HG02610 (cell line): ENCODE data around the gene FBP1.

Experiments
- ATAC-seq: cut with Tn5 transposase; IDR thresholded peaks from one replicate; pipeline ENCODE4 v1.9.1; 2021; ENCODE audit warnings: mild to moderate bottlenecking, moderate library complexity; ENCODE audit not compliant: unreplicated experiment

The FBP1 gene

DNA sequence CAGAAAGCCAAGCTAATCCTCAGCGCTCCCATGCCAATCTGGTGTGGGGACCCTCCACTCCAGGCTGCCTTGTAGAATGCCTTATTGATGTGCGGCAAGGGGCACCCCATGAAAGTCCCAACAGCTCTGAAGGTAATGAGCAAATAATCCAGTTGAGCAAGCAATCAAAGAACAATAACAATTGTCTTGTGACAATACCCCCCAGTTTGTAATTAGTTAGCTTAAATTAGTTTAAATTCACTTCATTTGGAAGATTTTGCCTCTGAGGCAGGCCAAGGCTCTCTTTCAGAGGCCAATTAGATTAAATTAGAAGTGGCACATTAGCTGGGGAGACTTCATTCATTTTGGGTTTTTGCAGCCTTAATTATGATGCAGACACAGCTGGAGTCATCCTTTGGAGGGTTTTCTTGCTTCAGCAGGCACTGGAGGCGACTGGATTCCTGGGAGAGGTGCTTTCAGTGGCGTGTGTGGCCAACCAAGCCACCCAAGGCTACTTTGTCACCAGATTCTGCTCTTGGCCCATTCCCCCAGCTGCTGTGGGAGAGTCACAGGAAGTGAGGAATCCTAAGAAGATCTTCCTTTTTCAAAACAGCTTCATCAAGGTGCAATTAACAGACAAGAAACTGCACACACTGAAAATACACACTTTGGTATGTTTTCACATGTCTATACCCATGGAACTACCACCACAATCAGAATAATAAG, 17.9 kb upstream of the FBP1 start:
- ATAC-seq, result no peak

DNA sequence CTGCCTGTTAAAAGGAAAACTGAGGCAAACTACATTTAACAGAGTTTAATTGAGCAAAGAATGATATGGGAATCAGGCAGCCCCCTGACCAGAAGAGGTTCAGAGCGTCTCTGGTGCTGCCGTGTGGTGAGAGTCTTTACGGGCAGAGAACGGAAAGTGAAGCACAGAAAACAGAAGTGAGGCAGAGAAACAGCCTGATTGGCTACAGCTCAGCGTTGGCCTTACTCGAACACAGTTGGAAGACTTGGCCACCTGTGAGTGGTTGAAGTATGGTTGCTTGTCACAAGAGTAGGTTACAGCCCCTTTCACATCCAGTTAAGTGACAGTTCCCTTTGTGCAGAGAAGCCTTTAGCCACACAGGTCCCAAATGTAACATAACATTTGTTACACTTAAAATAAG, 16.9 kb upstream of the FBP1 start:
- ATAC-seq, result peak; percentile 98

DNA sequence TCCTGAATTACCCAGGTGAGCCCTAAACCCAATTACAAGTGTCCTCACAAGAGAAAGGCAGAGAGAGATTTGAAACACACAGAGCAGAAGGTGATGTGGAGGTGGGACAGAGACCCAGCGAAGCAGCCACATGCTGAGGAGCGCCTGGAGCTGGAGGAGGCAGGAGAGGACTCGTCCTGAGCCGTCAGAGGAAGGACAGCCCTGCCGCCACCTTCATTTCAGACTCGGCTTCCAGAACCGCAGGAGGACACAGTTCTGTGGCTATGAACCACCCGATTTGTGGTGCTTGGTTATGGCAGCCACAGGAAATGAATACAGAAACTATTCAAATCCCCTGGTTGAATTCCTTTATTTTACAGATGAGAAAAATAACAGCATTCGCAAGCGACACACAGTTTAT, 16.4 kb upstream of the FBP1 start:
- no peak for ATAC-seq

DNA sequence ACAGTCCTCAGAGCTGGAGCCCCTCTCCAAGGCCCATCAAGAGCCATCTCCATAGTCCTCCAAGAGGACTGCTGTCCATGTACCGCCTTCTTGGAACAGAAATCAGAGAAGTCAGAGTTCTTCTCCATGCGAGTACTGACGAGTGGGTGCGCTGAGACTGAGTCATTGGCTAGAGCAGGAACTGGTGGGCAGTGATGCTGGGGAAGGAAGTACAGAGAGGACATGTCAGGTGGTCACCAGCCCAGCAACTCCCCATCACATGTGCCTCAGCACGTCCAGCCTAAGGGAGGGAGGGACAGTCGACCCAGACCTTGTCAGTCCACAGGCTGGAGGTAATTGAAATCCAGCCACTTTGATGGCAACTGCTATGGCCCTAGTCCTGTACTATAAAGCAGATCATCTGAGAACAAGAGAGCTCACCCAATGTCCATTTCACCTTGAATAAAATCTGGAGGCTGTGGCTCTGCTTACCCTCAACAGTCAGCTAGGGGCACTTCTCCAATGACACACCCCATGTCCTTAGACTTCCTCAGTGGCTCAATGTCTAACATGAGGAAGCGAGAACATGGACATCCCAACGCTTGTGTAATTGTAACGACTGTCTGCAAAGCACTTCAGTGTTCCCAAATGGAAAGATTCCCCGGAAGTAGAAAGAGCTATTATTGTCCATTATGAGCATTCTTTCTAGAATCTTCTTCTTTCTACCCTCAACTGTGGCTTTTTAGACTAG, 15.0 kb upstream of the FBP1 start:
- ATAC-seq, result no peak

DNA sequence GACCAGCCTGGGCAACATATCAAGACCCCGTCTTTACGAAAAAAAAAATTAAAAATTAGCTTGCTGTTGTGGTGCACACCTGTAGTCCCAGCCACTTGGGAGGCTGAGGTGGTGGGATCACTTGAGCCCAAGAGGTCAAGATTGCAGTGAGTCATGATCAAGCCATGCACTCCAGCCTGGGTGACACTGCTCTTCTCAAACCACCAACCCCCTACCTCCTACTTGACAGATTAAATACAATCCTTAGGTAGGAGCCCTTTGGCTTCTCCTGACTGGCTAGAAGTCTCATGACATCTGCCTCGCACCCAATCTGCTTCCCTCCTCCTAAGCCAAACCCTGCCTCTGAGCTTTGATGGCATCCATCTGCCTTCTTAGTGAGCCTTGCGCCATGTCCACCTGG, 11.6 kb upstream of the FBP1 start:
- ATAC-seq, result no peak

DNA sequence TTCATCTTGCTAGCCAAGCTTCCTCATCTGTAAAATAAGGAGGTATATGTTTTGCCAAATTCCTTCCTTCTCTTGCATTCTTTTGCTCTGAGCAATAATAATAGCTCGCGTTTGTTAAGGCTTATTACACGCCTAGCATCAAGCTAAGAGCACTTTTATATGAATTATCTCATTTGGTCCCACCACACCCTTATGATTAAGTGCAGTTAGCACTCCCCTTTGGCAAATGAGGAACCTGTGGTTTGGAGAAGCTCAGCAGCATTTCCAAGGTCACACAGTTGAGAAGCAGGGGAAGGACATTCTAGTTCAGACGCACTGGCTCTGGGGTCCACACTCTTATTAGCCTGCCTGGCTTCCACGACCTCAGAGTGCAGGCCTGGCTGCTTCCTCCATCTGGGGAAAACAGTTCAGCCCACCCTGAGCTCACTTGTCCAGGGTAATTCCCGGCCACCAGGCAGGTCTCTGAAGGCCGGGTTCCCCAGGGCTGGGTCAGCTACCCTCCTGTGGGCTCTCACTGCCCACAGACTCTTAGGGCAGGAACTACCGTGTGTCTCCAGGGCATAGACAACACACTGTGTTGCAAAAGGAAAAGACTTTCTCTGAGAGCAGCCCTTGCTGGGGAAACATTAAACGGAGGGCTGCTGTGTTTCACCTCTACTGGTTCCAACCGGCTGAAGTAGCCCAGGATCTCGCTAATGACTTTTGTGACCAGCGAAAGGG, 9.9 kb upstream of the FBP1 start:
- no peak for ATAC-seq

DNA sequence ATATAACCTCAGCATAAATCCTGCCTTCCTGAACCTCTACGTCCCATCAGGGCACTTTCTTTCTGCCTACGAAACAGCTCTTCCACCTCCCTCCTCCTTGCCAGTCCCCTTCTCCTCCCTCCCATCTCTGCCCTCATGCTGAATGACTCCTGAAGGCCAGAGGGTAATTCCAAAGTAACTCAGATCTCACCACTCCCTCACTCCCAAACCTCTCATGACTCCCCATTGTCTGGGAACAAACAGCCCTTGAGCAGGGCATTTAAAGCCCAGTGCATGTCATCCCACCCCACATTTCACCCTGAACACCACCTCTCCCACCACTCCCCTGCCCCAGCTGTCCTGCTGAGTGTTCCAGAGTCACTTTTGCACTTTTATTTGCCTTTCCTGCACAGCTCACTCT, 8.9 kb upstream of the FBP1 start:
- ATAC-seq, result no peak

DNA sequence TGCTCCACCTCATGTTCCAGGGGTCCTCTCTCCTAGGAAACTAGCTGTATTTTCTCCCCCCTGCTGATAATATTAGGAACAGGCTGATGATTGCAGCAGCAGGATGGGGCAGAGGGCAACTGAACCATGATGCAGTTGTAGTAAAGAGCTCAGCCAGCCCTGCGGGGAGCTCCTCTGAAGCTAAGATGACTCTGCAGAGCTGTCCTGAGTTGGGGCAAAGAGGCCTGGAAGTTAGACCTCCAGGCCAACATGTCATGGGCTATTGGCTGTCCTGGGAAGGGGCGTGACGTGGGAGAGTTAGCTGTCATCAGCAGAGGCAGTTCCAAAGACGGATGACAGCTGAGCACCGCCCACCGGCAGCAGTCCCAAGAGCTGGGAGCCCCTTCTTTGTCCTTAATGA, 6.6 kb upstream of the FBP1 start:
- ATAC-seq, result no peak

DNA sequence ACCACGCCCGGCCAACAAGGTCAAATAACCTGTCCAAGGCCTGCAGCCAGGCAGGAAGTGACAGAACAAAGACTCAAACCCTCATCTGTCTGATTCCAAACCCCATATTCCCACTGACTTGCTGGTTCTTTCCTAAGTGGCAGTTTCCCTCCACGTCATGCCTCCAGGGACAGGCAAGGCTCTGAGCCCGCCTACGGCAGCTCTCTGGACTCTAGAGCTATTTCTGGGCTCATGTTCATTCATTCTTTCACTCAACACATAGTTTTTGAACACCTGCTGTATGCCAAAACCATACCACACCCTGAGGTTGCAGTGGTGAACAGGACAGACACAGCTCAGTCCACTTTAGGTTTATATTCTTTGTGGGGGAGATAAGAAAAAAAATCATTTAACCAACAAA, 5.2 kb upstream of the FBP1 start:
- ATAC-seq, result no peak

DNA sequence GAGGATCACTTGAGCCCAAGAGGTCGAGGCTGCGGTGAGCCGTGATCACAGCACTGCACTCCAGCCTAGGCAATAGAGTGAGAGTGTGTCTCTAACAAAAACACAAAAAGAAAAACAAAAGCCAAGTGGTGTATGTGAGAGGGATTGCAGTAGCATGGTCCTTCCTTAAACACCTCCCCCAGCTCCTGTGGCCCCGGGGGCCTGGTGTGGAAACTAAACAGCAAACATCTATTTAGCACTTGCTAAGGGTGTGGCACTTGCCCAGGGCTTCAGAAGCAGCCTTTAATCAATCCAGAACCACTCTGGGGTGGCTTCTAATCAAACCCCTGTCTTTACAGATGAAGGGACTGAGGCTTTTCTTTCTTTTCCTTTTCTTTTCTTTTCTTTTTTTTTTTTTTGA, 4.4 kb upstream of the FBP1 start:
- ATAC-seq, result no peak

DNA sequence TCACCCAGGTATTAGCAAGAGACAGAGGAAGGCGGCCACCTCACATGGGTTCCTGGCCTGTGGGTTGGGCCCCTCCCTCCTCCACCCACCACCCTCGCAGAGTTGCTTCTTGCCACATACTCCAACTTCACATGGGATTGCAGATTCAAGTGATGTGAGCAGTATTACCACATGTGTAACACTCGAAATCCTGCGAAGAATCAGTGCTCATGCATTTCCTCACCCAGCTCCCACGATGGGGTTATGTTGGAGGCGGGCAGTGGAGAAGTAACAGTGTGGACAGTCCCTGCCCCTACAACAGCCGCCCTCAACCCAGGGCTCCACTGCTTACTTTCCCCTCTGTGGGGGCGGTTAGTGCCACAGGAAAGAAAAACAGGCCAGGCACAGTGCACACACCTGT, 3.9 kb upstream of the FBP1 start:
- no peak for ATAC-seq

DNA sequence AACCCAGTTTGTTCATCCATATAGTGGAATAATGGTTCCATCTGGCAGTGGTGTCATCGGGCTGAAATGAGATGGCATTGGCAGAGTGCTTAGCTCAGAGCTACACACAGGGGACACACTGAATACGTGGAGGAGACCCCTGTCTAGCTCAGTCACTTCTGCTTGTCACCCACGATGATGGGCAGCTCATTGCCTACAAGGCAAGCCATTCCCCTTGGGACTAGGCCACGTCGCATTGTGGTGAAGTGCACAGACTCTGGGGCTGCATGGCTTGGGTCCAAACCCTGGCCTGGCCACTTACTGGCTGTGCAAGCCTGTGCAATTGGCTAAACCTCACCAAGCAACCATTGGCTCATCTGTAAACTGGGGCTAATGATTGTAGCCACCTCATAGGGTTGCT, 3.2 kb upstream of the FBP1 start:
- no peak for ATAC-seq

DNA sequence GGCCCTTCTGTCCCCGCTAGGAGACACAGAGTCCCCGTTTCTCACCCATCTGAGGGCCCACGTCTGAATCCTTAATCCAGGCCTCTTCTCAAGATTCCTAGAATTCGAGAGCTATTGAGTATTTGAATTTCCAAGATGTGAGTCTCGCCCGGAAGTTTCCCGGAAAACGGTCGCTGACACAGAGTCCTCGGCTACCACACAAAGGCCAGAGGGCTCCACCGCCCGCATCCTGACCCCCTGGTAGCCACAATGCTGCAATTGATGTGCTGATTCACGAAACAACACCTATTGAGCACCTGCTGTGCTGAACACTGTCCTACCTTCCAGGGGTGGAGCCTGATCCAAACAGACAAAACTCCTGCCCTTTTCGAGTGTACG, 670 bp upstream of the FBP1 start:
- no peak for ATAC-seq

DNA sequence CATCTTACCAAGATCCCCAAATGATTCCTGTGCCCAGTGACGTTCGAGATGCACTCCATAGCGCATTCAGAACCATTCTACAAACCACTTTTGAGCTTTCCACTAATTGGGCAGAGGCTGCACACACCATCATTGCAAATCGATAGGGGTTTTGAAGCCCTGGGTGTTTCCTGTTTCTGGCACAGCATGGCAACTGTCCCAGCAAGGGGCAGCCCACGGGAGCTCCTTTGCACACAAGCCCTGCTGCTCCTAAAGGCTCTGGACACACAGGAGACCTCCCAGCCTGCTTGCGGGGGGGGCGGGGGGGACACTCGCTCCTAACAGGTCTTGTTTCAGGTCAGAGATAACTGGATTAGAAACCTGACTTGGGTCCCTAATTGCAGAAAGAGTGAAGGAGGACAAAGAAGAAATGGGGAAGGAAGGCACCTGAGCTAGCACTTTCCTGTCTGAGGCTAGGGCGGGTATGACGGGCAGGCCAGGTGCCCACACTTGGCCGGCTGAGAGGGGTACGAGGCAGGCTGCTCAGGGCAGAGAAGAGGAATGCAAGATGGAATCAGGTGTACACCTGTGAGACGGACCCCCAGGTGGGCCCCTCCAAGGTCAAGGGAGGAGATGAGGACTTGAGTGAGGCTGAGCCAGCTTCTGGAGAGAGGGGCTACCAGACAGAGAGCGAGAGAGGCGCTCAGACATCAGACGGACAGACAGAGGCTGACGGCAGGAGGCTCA, 820 bp downstream of the FBP1 start:
- no peak for ATAC-seq

DNA sequence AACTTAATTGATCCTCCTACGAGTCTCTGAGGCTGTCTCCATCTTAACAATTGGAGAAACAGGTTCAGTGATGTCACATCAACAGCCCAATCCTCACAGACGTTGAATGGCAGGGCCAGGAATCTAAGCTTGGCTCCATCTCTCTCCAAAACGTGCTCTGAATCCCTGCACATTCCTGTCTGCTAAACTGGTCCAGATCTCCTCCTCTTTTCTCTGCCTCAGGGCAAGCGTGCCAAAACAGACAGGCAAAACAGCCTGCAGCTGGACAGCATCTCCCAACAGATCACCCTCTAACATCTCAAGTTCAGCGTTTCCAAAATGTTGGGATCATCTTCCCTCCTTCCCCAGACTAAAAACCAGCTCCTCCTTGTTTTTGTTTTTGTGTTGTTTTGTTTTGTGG, 6.6 kb downstream of the FBP1 start:
- no peak for ATAC-seq

DNA sequence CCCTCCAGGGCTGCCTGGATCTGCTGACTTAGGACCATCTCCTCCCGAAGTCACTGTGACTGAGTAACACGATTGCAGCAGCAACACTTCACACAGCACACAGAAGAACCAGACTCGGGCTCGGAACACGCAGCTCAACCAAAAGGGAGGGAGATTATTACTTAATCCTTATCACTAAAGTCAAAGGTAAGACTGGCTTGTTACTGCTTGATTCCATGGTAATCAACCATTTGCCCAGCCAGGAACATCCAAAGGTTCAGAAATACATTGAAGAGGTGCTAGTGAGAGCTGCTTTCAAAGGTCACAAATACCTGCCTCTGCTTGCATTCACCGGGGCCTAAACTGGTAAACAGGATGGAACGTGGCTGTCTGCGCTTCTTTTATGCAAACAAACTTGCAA, 7.7 kb downstream of the FBP1 start:
- no peak for ATAC-seq

DNA sequence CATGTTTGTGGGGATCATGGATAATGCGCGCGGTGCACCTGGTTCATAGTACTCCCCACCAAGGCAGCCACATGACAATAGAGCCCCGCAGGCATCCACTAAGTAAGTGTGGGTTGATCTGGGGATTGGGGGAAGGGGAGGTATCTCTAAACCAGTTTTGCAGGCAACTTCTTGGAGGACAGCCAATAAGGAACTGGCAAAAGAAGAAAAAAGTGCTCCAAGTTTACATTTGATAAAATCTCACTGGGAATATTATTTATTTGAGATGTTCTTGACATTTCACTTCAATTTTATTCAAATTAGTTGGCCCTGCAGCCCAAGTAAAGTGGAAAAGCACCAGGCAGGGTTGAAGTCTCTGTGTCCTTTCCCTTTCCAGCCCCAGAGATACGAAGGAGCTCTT, 8.5 kb downstream of the FBP1 start:
- no peak for ATAC-seq

DNA sequence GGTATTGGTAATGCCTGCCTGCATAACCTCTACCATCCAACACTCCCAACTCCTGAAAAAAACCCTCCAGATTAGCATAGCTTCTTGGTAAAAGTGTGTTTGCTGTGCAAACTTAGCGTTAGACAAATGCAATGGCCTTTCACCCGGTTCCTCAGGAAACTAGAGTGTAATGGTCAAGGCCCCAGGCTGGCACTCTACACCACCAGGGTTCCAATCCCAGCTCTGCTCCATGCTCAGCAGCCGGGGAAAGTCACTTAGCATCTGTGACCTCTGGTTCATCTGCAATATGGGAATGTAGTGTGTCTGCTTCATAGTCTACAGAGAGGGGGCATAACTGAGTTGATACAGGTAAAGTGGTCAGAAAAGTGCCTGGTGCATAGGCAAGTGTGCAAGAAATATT, 9.0 kb downstream of the FBP1 start:
- ATAC-seq, result no peak

DNA sequence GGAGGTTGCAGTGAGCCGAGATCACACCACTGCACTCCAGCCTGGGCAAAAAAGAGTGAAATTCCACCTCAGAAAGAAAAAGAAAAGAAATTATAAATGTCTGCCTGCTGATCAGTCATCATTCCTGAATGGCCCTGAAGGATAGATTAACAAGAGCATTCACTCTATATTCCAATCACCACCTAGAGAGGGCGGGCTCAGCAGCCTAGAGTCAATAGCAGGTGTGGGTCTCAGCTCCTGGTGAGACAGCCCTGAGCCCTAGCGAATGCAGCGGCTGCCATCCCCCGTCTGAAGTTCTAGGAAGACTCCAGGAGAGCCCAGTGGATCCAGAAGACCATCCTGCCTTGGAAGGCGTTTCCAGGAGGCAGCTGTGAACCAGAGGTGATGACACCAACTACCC, 12.0 kb downstream of the FBP1 start:
- ATAC-seq, result no peak

DNA sequence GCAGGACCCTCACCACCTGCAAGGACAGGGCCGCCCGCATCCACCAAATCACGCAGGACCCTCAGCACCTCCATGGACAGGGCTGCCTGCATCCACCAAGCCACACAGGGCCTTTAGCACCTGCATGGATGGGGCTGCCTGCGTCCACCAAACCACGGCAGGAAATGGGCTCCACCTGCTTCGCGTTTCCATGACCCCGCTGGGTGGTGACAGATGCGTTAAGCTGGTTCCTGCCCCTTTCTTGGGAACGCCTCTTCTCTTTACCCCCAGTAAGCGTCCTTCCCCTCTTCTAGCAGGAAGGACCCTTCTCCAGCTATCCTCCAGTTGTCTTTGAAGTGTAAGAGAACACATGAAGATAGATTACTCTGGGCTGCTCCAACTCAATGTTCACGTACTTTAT, 13.5 kb downstream of the FBP1 start:
- no peak for ATAC-seq

DNA sequence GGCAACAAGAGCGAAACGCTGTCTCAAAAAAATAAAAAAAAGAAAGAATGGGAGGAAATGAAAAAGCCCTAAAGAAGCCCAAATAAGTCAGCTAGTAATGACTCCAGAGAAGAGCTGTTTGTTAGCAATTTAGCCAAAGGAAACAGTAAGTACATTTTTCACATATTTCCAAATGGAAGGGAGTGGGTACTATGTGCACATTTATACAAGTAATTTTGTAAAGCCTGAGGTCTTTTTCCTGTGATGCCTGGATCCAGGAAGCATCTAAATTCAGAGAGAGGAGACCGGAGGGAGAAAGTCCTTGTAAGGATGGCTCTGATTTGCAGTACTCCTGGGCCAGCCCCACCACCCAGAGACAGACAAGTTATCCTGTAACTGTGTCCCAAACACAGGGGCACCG, 14.7 kb downstream of the FBP1 start:
- ATAC-seq, result no peak

DNA sequence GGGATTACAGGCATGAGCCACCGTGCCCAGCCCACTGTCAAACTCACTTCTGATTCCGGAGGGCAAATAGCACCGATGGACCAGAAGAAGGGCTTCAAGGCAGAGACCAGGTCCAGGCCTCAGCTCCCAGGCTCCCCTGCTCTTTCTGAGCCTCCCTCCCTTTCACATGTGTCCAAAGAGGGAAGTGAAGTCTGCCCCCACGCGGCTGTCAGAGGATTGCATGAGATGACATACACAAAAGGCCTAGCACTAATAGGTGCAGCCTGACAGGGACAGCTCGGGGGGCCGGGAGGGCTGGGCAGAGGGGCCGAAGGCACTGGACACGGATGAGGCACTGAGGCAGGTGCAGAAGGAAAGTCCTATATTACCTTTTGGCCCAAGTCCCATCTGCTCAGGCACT, 16.1 kb downstream of the FBP1 start:
- ATAC-seq, result no peak
